ENCODE results near the gene MRM3. TPM values are rescaled to one million over a fixed set of nuclear protein-coding genes. Genes with fewer than 3 reads are reported as not detected.
A peak's percentile ranks its signal among the peaks of the same experiment; 100 is the strongest.
"Not testable (repeated sequence)": the region's sequence is repeated elsewhere in the genome, so short reads cannot be mapped to it uniquely, and the experiment has no call there.

Gene MRM3
- total and polyA plus RNA-seq, 2 donors (not counting 1 experiment from before 2014, with no cell fraction given): 11.6 to 20.9 TPM

GRCh38 chr17:778096-778495, 4.1 kb upstream of the MRM3 start:
- ChIA-PET CTCF (no interaction called here), POLR2A (no interaction called here)
- intact Hi-C loops (cut with micrococcal nuclease): no loop called here
- 96% methylated on average over 4 of the region's 11 CpGs for WGBS (ENCODE audit: insufficient coverage)
- Histone ChIP-seq H3K4me3 (ENCODE audit: control extremely low read depth in 1 of 5, extremely low read depth in 1 of 5, insufficient read depth in 1 of 5, low read depth in 2 of 5, low read length in 4 of 5) (no peak overlapping the region), H3K36me3 (replicated peaks in 1 of 2; ENCODE audit: control extremely low read depth in 1 of 2, control insufficient read depth in 1 of 2, extremely low read depth in 1 of 2, insufficient read depth in 2 of 2, low read length in 1 of 2) (peaks cover 1 to 46% of the 10 kb centered on the region in 2 experiments), H3K9ac (ENCODE audit: low read length) (no peak overlapping the region), H3K79me2 (ENCODE audit: control insufficient read depth, insufficient read depth, low read length) (peaks cover 64% of the 10 kb centered on the region), H3K4me2 (replicated peaks; ENCODE audit: low read depth, low read length, poor library complexity, severe bottlenecking) (no peak overlapping the region), H3K9me3 (ENCODE audit: control extremely low read depth in 1 of 3, control insufficient read depth in 2 of 3, insufficient read depth in 1 of 3, low read length in 2 of 3) (no peaks in the 10 kb centered on the region), H4K20me1 (ENCODE audit: control insufficient read depth, insufficient read depth, low read length, poor library complexity, severe bottlenecking) (peaks cover 9% of the 10 kb centered on the region), H3K27ac (ENCODE audit: low read length in 2 of 2) (no peak overlapping the region), H2AFZ (ENCODE audit: insufficient read depth, low read depth, low read length, poor library complexity, severe bottlenecking) (no peak overlapping the region), H3K27me3 (replicated peaks in 1 of 4; ENCODE audit: control extremely low read depth in 1 of 4, control insufficient read depth in 3 of 4, insufficient read depth in 4 of 4, low read length in 3 of 4) (no peaks in the 10 kb centered on the region), H3K4me1 (ENCODE audit: control insufficient read depth in 2 of 2, insufficient read depth in 2 of 2, low read length in 2 of 2) (peaks cover 12 to 16% of the 10 kb centered on the region in 2 donors)
- no peaks in the 10 kb centered on the region for H3K9me3 Mint-ChIP-seq (ENCODE audit: insufficient read depth)
- H3K27me3 Mint-ChIP-seq: no peaks in the 10 kb centered on the region
- TF ChIP-seq EZH2 (IDR thresholded peaks at IDR 0.05; ENCODE audit: borderline replicate concordance, insufficient read depth, low read depth, low read length, poor library complexity, severe bottlenecking): no peak
- TF ChIP-seq, protein P1, sequence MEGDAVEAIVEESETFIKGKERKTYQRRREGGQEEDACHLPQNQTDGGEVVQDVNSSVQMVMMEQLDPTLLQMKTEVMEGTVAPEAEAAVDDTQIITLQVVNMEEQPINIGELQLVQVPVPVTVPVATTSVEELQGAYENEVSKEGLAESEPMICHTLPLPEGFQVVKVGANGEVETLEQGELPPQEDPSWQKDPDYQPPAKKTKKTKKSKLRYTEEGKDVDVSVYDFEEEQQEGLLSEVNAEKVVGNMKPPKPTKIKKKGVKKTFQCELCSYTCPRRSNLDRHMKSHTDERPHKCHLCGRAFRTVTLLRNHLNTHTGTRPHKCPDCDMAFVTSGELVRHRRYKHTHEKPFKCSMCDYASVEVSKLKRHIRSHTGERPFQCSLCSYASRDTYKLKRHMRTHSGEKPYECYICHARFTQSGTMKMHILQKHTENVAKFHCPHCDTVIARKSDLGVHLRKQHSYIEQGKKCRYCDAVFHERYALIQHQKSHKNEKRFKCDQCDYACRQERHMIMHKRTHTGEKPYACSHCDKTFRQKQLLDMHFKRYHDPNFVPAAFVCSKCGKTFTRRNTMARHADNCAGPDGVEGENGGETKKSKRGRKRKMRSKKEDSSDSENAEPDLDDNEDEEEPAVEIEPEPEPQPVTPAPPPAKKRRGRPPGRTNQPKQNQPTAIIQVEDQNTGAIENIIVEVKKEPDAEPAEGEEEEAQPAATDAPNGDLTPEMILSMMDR (IDR thresholded peaks at IDR 0.05): no peak
- DNase-seq (no peak), ATAC-seq (ENCODE audit: low read depth) (no peak)
- H3K4me1 Mint-ChIP-seq: peaks cover 18% of the 10 kb centered on the region
- no peak overlapping the region for H3K27ac Mint-ChIP-seq
- H3K4me3 Mint-ChIP-seq: no peak overlapping the region

- ATAC-seq (ENCODE audit: low read depth): no peak
- Mint-ChIP-seq H3K9me3 (ENCODE audit: insufficient read depth) (no peaks in the 10 kb centered on the region), H3K4me3 (peak overlapping the region; percentile 59), H3K4me1 (peaks cover 27% of the 10 kb centered on the region), H3K27ac (no peak overlapping the region), H3K27me3 (no peaks in the 10 kb centered on the region)
- no peak for TF ChIP-seq EZH2 (IDR thresholded peaks at IDR 0.05; ENCODE audit: borderline replicate concordance, insufficient read depth, low read depth, low read length, poor library complexity, severe bottlenecking)
- TF ChIP-seq, protein P1 (IDR thresholded peaks at IDR 0.05): no peak
- no peak for DNase-seq
- Histone ChIP-seq H3K4me1 (ENCODE audit: control insufficient read depth in 2 of 2, insufficient read depth in 2 of 2, low read length in 2 of 2) (peaks cover 16 to 20% of the 10 kb centered on the region in 2 donors), H4K20me1 (ENCODE audit: control insufficient read depth, insufficient read depth, low read length, poor library complexity, severe bottlenecking) (no peaks in the 10 kb centered on the region), H3K4me3 (ENCODE audit: control extremely low read depth in 1 of 5, extremely low read depth in 1 of 5, insufficient read depth in 1 of 5, low read depth in 2 of 5, low read length in 4 of 5) (no peak overlapping the region), H3K4me2 (replicated peaks; ENCODE audit: low read depth, low read length, poor library complexity, severe bottlenecking) (no peak overlapping the region), H3K27ac (ENCODE audit: low read length in 2 of 2) (no peak overlapping the region), H3K9me3 (ENCODE audit: control extremely low read depth in 1 of 3, control insufficient read depth in 2 of 3, insufficient read depth in 1 of 3, low read length in 2 of 3) (no peaks in the 10 kb centered on the region), H3K36me3 (replicated peaks in 1 of 2; ENCODE audit: control extremely low read depth in 1 of 2, control insufficient read depth in 1 of 2, extremely low read depth in 1 of 2, insufficient read depth in 2 of 2, low read length in 1 of 2) (peaks cover 3 to 19% of the 10 kb centered on the region in 2 experiments), H3K79me2 (ENCODE audit: control insufficient read depth, insufficient read depth, low read length) (peaks cover 60% of the 10 kb centered on the region), H3K9ac (ENCODE audit: low read length) (no peak overlapping the region), H3K27me3 (replicated peaks in 1 of 4; ENCODE audit: control extremely low read depth in 1 of 4, control insufficient read depth in 3 of 4, insufficient read depth in 4 of 4, low read length in 3 of 4) (no peaks in the 10 kb centered on the region), H2AFZ (ENCODE audit: insufficient read depth, low read depth, low read length, poor library complexity, severe bottlenecking) (no peak overlapping the region)
- intact Hi-C loops (cut with micrococcal nuclease): loop anchor here (5.0 kb wide), 1 partner anchor 198 kb away; no protein-coding TSS in a partner anchor
- 68% methylated on average over 3 of the region's 3 CpGs for WGBS (ENCODE audit: insufficient coverage)
- POLR2A ChIA-PET: interaction anchor here (0.7 kb wide), 1 partner anchor 30 kb away, joined by 3 read pairs; no protein-coding TSS in a partner anchor
- CTCF ChIA-PET: no interaction called here
These were observed 2.0 kb downstream of the MRM3 start for GRCh38 chr17:784143-784542.

GRCh38 chr17:785901-786300, 3.7 kb downstream of the MRM3 start:
- H3K27ac ChIP-seq (ENCODE audit: low read length in 2 of 2); H3K4me3 ChIP-seq (ENCODE audit: control extremely low read depth in 1 of 5, extremely low read depth in 1 of 5, insufficient read depth in 1 of 5, low read depth in 2 of 5, low read length in 4 of 5); intact Hi-C loops (cut with micrococcal nuclease); H3K27me3 Mint-ChIP-seq; POLR2A ChIA-PET; H2AFZ ChIP-seq (ENCODE audit: insufficient read depth, low read depth, low read length, poor library complexity, severe bottlenecking); H3K27ac Mint-ChIP-seq; H3K9ac ChIP-seq (ENCODE audit: low read length); H3K9me3 Mint-ChIP-seq (ENCODE audit: insufficient read depth); H3K4me2 ChIP-seq (replicated peaks; ENCODE audit: low read depth, low read length, poor library complexity, severe bottlenecking); ATAC-seq (ENCODE audit: low read depth); H3K4me3 Mint-ChIP-seq; H3K9me3 ChIP-seq (ENCODE audit: control extremely low read depth in 1 of 3, control insufficient read depth in 2 of 3, insufficient read depth in 1 of 3, low read length in 2 of 3); H4K20me1 ChIP-seq (ENCODE audit: control insufficient read depth, insufficient read depth, low read length, poor library complexity, severe bottlenecking); H3K27me3 ChIP-seq (replicated peaks in 1 of 4; ENCODE audit: control extremely low read depth in 1 of 4, control insufficient read depth in 3 of 4, insufficient read depth in 4 of 4, low read length in 3 of 4); DNase-seq; CTCF ChIA-PET: not testable (repeated sequence)
- Histone ChIP-seq H3K36me3 (replicated peaks in 1 of 2; ENCODE audit: control extremely low read depth in 1 of 2, control insufficient read depth in 1 of 2, extremely low read depth in 1 of 2, insufficient read depth in 2 of 2, low read length in 1 of 2) (peaks cover 3 to 31% of the 10 kb centered on the region in 2 experiments), H3K4me1 (ENCODE audit: control insufficient read depth in 2 of 2, insufficient read depth in 2 of 2, low read length in 2 of 2) (peaks cover 16 to 18% of the 10 kb centered on the region in 2 donors), H3K79me2 (ENCODE audit: control insufficient read depth, insufficient read depth, low read length) (peaks cover 45% of the 10 kb centered on the region)
- 100% methylated on average over 4 of the region's 7 CpGs for WGBS (ENCODE audit: insufficient coverage)
- peaks cover 24% of the 10 kb centered on the region for H3K4me1 Mint-ChIP-seq

Measured in B cell (primary cell).